Activated CD8-positive, alpha-beta memory T cell treated with anti-CD3 and anti-CD28 coated beads, Interleukin-2, amount 50 U/mL, for 24 hours (primary cell): ENCODE measurements around the gene UNC93A.
"Not testable (repeated sequence)": the region's sequence is repeated elsewhere in the genome, so short reads cannot be mapped to it uniquely, and the experiment has no call there.

Source experiments
- DNase-seq: peaks from one replicate; pipeline ENCODE4 v3.0.0-alpha.2; 2020; ENCODE audit errors: extremely low read depth

UNC93A gene

GRCh38 chr6:167309355-167310192 lies 18.5 kb downstream of the UNC93A start:
- DNase-seq: not testable (repeated sequence)

DNA sequence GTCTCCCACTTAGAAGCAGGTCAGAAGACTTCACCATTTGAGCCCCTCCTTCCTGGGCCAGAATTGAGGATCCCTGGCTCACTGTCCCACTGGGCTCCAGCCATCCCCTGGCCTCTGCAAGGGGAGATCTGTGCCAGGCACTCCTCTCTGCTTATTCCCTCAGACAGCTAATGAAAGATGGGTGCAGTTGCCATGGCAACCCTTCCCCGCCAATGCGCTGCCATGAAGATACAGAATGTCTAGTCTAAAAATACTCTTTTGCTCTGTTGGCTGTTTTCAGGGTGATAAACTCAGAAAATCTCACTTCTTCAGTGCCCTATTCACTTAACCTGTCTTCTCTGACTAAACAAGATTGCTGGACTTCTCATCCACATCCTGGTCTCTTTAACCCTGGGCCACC lies 20.2 kb downstream of the UNC93A start:
- no peak for DNase-seq

DNA sequence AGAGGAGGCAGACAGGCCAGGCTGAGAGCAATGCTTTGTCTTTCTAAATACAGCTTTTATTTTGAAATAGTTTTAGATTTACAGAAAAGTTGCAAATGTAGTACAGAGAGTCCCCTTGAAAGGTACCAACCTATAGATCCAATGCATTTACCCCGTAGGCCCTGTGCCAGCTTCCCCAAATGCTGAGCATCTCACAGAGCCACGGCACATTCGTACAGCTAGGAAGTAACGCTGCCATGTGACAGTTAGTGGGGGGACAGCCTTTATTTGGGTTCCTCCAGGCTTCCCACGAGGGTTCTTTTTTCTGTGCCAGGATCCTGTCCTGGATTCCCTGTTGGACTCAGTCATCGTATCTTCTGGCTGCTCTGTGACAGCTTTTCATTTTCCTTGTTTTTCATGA lies 20.6 kb downstream of the UNC93A start:
- not testable (repeated sequence) for DNase-seq

DNA sequence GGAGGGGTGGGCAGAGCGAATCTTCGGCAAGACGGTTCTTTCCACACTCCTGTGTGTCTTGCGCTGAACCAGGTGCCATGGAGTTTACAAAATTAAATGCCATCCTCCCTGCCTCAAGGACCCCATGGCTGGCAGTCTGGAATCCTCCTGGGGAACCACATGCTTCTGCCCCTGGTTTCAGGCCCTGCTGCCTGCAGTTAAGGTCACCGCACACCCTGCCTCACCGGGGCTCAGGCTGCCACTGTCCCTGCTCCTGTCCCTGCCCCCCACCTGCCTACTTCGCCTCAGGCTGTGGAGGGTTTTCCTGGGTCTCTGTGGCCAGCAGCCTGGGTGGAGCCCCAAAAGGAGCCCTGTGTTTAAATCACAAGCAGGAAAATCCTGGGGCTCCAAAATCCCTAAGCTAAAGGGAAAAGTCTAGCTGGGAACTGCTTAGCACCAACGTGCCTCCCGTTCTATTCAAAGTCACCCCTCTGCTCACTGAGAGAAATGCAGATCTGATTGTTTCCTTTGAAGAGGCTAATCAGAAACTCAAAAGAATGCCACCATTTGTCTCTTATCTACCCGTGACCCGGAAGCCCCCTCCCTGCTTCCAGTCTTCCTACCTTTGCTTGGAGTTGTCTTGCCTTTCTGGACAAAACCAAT lies 23.2 kb downstream of the UNC93A start:
- no peak for DNase-seq

- DNase-seq: no peak
Measured at GRCh38 chr6:167317172-167317571, 26.1 kb downstream of the UNC93A start.

DNA sequence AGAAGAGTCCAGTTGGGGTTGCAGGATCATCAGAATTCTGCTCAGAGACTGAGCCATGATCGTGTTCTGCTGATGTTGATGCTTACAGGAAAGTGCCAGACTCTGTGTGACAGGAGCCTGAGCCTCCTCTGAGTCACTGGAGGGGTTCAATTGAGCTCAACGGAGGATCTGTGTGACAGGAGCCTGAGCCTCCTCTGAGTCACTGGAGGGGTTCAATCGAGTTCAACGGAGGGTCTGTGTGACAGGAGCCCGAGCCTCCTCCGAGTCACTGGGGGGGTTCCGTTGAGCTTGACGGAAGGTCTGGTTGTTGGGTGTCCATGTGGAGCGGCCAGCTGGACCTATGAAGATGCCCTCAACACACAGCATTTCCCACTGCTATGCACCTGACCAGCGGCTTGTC lies 27.2 kb downstream of the UNC93A start:
- not testable (repeated sequence) for DNase-seq

DNA sequence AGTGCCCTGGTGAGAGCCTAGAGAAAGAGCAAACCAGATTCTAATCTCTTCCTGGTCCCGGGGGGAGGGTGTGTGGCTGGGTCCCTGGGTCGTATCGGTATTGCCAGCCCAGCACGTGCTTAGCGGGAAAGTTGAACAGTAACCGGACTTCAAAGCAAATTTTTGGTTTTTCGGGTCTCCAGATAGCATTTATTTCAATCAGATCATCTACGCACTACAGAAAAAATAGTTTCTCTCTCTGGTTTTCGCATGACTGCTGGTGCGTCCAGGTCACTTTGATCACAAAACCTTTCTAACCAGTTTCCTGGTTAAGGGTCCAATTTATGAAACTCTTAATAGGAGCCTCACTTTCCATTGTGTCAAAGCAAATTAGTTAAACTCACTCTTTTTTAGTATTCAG lies 27.7 kb downstream of the UNC93A start:
- not testable (repeated sequence) for DNase-seq

GRCh38 chr6:167319856-167320753 lies 29.0 kb downstream of the UNC93A start:
- not testable (repeated sequence) for DNase-seq

GRCh38 chr6:167320754-167321056 lies 29.6 kb downstream of the UNC93A start:
- not testable (repeated sequence) for DNase-seq

- not testable (repeated sequence) for DNase-seq
Measured at GRCh38 chr6:167321185-167321584, 30.1 kb downstream of the UNC93A start.

DNA sequence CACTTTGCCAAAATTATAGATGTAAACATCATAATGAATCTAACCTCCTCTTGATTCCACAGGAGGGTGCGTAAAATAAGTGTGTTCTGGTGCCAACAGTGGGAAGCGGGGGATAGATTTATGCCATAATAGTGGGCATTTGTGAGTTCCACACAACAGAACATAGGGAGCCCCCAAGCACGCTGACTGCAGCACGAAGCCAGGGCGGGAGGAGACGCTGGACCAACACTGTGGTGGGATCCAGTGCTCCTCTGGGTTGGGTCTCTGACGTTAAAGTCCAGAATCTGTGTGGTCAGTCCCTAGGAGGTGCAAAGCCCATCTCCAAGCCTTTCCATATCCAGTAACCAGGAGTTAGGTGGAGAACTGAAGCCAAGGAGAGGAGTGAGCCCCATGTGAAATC lies 32.0 kb downstream of the UNC93A start:
- DNase-seq: no peak

DNA sequence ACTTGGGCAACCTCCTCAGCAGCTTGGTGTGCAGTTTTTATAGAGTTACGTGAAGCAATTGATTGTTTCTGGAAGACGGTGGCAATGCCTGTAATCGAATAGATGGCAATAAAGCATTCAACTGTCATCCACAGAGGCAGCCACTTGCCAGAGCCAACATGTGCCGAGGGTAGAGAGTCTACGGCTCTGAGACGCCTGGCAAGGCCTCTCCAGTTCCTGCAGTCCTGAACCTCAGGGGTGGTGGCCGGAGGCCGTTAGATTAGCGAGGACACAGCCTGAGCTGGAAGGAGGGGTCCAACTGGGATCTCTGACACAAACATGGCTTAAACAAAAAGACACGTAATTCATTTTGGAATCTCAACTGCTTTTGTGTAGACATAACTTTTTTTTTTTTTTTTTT lies 33.0 kb downstream of the UNC93A start:
- DNase-seq: no peak

GRCh38 chr6:167325766-167326165 lies 34.7 kb downstream of the UNC93A start:
- DNase-seq: no peak

GRCh38 chr6:167327391-167327790 lies 36.3 kb downstream of the UNC93A start:
- no peak for DNase-seq

- DNase-seq: no peak
Measured at GRCh38 chr6:167328086-167328485, 37.0 kb downstream of the UNC93A start.

DNA sequence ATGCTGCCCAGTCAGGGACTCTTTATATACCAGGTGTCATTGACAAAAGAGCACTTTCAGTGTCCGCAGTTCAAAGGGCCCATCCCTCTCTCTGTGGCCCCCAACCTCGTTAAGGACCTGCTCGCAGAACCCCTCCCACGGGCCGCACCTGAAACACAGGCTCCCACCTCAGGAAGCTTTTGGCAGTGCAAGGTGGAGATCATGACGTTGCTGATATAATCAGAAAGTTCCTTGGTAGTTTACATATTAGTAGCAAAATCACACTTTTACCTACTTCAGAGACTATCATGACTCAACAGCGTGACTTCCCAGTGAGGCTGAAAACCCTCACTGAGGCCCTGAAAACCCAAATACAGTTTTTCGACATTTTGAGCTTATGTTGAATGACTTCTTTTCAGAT lies 37.9 kb downstream of the UNC93A start:
- DNase-seq: no peak

- DNase-seq: no peak
Measured at GRCh38 chr6:167330750-167331149, 39.6 kb downstream of the UNC93A start.

GRCh38 chr6:167331565-167331964 lies 40.5 kb downstream of the UNC93A start:
- DNase-seq: no peak

- DNase-seq: no peak
Measured at GRCh38 chr6:167336844-167337630, 45.9 kb downstream of the UNC93A start.

GRCh38 chr6:167337675-167338449 lies 46.7 kb downstream of the UNC93A start:
- DNase-seq: no peak
